ENCODE results near the gene GPR162. TPM values are rescaled to one million over a fixed set of nuclear protein-coding genes. Genes with fewer than 3 reads are reported as not detected.

Gene GPR162
- total and polyA plus RNA-seq, 4 donors, result 0.59 to 2.4 (median 1.7) TPM

DNA sequence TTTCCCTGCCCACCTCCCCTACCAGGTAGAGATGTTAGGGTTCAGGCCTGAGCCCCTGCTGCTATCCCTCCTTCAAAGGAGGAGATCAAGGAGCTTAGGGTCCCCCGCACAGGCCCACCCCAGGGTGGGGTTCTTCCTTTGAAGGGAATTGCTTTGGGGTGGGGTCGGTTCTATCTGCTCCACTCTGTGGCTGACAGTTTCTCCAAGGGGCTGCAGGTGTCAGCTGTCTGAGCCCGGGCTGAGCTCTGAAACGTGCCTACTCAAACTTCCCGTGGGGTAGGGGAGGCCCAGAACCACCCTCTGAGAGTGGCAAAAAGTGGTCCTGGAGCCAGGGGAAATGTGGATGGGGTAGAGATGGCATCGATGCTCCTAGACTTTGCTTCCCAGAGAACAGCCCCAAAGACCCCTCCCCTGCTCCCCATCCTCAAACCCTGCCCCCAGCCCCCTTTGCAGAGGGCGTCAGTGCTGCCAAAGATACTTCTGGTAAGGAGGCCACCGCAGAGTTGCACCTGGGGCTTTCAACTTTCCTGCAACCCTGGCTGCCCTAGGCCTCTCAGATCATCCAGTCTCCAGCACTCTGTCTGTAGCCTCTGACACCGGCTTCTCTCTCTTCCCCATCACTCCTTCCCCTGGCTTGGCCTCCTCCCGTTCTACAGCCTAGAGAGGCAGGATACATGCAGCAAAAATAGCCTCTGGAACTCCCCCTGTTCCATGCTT, 38.6 kb upstream of the GPR162 start:
- H3K4me1 ChIP-seq (ENCODE audit: control insufficient read depth in 4 of 4, insufficient read depth in 4 of 4, low read length in 3 of 4), result peaks cover 1 to 31% (median 22%) of the 10 kb centered on the region in 4 donors
- TF ChIP-seq FOXA2 (IDR thresholded peaks at IDR 0.05) (no peak), HNF4G (IDR thresholded peaks at IDR 0.05) (no peak), TAF1 (conservative IDR thresholded peaks at IDR 0.05) (no peak), GABPA (IDR thresholded peaks at IDR 0.05 in 1 of 2, conservative IDR thresholded peaks at IDR 0.05 in 1 of 2) (no peak), ATF3 (IDR thresholded peaks at IDR 0.05) (no peak), CTCF (IDR thresholded peaks at IDR 0.05; ENCODE audit: low read depth, low read length, missing input control) (no peak), FOXA1 (IDR thresholded peaks at IDR 0.05) (no peak), ZBTB33 (IDR thresholded peaks at IDR 0.05) (no peak), RXRA (IDR thresholded peaks at IDR 0.05) (no peak), EGR1 (IDR thresholded peaks at IDR 0.05; ENCODE audit: low read depth in 2 of 2) (no peak), YY1 (IDR thresholded peaks at IDR 0.05) (no peak), JUND (IDR thresholded peaks at IDR 0.05) (no peak)
- TF ChIP-seq, protein P1, sequence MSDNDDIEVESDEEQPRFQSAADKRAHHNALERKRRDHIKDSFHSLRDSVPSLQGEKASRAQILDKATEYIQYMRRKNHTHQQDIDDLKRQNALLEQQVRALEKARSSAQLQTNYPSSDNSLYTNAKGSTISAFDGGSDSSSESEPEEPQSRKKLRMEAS (IDR thresholded peaks at IDR 0.05), result no peak
- H3K27ac ChIP-seq (ENCODE audit: low read depth in 1 of 2, low read length in 2 of 2), result no peak overlapping the region
- H3K27me3 ChIP-seq (ENCODE audit: control insufficient read depth in 4 of 4, insufficient read depth in 4 of 4, low read length in 3 of 4), result no peaks in the 10 kb centered on the region
- no peak overlapping the region for H3K9ac ChIP-seq (ENCODE audit: low read depth in 1 of 2, low read length in 2 of 2)
- H3K4me3 ChIP-seq (ENCODE audit: low read depth in 1 of 3, low read length in 3 of 3), result no peak overlapping the region
- no peaks in the 10 kb centered on the region for H3K9me3 ChIP-seq (ENCODE audit: control insufficient read depth in 4 of 4, low read length in 3 of 4)
- no peaks in the 10 kb centered on the region for H3K36me3 ChIP-seq (ENCODE audit: control insufficient read depth in 4 of 4, insufficient read depth in 3 of 4, low read depth in 1 of 4, low read length in 3 of 4)
- 88% methylated on average over 10 of the region's 10 CpGs for WGBS
- DNase-seq (ENCODE audit: low spot score), result no peak

GRCh38 chr12:6783828-6784227, 37.8 kb upstream of the GPR162 start:
- no peaks in the 10 kb centered on the region for H3K9me3 ChIP-seq (ENCODE audit: control insufficient read depth in 4 of 4, low read length in 3 of 4)
- WGBS, result 95% methylated on average over 9 of the region's 9 CpGs
- no peaks in the 10 kb centered on the region for H3K27me3 ChIP-seq (ENCODE audit: control insufficient read depth in 4 of 4, insufficient read depth in 4 of 4, low read length in 3 of 4)
- no peaks in the 10 kb centered on the region for H3K36me3 ChIP-seq (ENCODE audit: control insufficient read depth in 4 of 4, insufficient read depth in 3 of 4, low read depth in 1 of 4, low read length in 3 of 4)
- H3K27ac ChIP-seq (ENCODE audit: low read depth in 1 of 2, low read length in 2 of 2), result no peak overlapping the region
- peaks cover 0 to 23% (median 15%) of the 10 kb centered on the region in 4 donors for H3K4me1 ChIP-seq (ENCODE audit: control insufficient read depth in 4 of 4, insufficient read depth in 4 of 4, low read length in 3 of 4)
- TF ChIP-seq SP1 (IDR thresholded peaks at IDR 0.05), result no peak
- TF ChIP-seq GABPA (IDR thresholded peaks at IDR 0.05 in 1 of 2, conservative IDR thresholded peaks at IDR 0.05 in 1 of 2), result no peak
- no peak for DNase-seq (ENCODE audit: low spot score)
- no peak overlapping the region for H3K9ac ChIP-seq (ENCODE audit: low read depth in 1 of 2, low read length in 2 of 2)
- no peak overlapping the region for H3K4me3 ChIP-seq (ENCODE audit: low read depth in 1 of 3, low read length in 3 of 3)

DNA sequence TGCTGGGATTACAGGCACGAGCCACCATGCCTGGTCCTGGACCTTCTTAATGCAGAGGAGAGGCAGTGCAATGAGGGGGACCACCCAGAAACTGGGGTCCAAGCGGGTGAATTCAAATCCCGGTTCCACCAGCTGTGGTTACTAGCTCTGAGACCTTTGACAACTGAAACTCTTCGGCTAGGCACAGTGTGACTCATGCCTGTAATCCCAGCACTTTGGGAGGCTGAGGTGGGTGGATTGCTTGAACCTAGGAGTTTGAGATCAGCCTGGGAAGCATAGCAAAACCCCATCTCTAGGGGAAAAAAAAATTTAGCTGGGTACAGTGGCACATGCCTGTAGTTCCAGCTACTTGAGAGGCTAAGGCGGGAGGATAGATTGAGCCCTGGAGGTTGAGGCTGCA, 37.3 kb upstream of the GPR162 start:
- 89% methylated on average over 5 of the region's 5 CpGs for WGBS
- Histone ChIP-seq H3K4me1 (ENCODE audit: control insufficient read depth in 4 of 4, insufficient read depth in 4 of 4, low read length in 3 of 4) (peaks cover 0 to 18% (median 11%) of the 10 kb centered on the region in 4 donors), H3K9ac (ENCODE audit: low read depth in 1 of 2, low read length in 2 of 2) (no peak overlapping the region), H3K27ac (ENCODE audit: low read depth in 1 of 2, low read length in 2 of 2) (no peak overlapping the region), H3K9me3 (ENCODE audit: control insufficient read depth in 4 of 4, low read length in 3 of 4) (no peaks in the 10 kb centered on the region), H3K27me3 (ENCODE audit: control insufficient read depth in 4 of 4, insufficient read depth in 4 of 4, low read length in 3 of 4) (no peaks in the 10 kb centered on the region), H3K4me3 (ENCODE audit: low read depth in 1 of 3, low read length in 3 of 3) (no peak overlapping the region), H3K36me3 (ENCODE audit: control insufficient read depth in 4 of 4, insufficient read depth in 3 of 4, low read depth in 1 of 4, low read length in 3 of 4) (no peaks in the 10 kb centered on the region)
- no peak for DNase-seq (ENCODE audit: low spot score)
- TF ChIP-seq NR2F2 (IDR thresholded peaks at IDR 0.05) (no peak), FOXA2 (IDR thresholded peaks at IDR 0.05) (no peak), TAF1 (conservative IDR thresholded peaks at IDR 0.05) (no peak), SP1 (IDR thresholded peaks at IDR 0.05) (no peak), EGR1 (IDR thresholded peaks at IDR 0.05; ENCODE audit: low read depth in 2 of 2) (no peak), FOXA1 (IDR thresholded peaks at IDR 0.05) (no peak), RAD21 (IDR thresholded peaks at IDR 0.05) (no peak), ZBTB33 (IDR thresholded peaks at IDR 0.05) (no peak), HNF4A (conservative IDR thresholded peaks at IDR 0.05) (no peak)
- TF ChIP-seq, protein P2, sequence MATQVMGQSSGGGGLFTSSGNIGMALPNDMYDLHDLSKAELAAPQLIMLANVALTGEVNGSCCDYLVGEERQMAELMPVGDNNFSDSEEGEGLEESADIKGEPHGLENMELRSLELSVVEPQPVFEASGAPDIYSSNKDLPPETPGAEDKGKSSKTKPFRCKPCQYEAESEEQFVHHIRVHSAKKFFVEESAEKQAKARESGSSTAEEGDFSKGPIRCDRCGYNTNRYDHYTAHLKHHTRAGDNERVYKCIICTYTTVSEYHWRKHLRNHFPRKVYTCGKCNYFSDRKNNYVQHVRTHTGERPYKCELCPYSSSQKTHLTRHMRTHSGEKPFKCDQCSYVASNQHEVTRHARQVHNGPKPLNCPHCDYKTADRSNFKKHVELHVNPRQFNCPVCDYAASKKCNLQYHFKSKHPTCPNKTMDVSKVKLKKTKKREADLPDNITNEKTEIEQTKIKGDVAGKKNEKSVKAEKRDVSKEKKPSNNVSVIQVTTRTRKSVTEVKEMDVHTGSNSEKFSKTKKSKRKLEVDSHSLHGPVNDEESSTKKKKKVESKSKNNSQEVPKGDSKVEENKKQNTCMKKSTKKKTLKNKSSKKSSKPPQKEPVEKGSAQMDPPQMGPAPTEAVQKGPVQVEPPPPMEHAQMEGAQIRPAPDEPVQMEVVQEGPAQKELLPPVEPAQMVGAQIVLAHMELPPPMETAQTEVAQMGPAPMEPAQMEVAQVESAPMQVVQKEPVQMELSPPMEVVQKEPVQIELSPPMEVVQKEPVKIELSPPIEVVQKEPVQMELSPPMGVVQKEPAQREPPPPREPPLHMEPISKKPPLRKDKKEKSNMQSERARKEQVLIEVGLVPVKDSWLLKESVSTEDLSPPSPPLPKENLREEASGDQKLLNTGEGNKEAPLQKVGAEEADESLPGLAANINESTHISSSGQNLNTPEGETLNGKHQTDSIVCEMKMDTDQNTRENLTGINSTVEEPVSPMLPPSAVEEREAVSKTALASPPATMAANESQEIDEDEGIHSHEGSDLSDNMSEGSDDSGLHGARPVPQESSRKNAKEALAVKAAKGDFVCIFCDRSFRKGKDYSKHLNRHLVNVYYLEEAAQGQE (IDR thresholded peaks at IDR 0.05), result no peak
